Transverse colon (tissue), 4 donors: ENCODE data around the gene LHX2. TPM values are rescaled to one million over a fixed set of nuclear protein-coding genes. Genes with fewer than 3 reads are reported as not detected.

ENCODE experiments used
- DNase-seq: peaks from one replicate; pipeline ENCODE4 v3.0.0-alpha.2; 2019
- H3K27ac ChIP-seq, 4 donors: fragments of 200-600 bp; sonication (generic); 2 replicates each; pipeline ENCODE4 v1.5.1; 2016 to 2018; ENCODE audit warnings: inconsistent platforms in 4 of 4
- H3K27me3 ChIP-seq: fragments of 200-600 bp; sonication (generic); 2 replicates; pipeline ENCODE4 v1.5.1; 2017; ENCODE audit warnings: inconsistent platforms
- H3K36me3 ChIP-seq, 4 donors: fragments of 200-600 bp; sonication (generic); 2 replicates each; pipeline ENCODE4 v1.5.1; 2017 to 2019; ENCODE audit warnings: inconsistent platforms in 4 of 4
- H3K4me1 ChIP-seq, 4 donors: fragments of 200-600 bp; sonication (generic); 2 replicates each; pipeline ENCODE4 v1.5.1; 2017 to 2020; ENCODE audit warnings: inconsistent platforms in 4 of 4
- H3K4me3 ChIP-seq, 4 donors: fragments of 200-600 bp; sonication (generic); 1 replicate in 1 of 4; 2 replicates in 3 of 4; pipeline versions ENCODE4 v1.5.1 to v1.6.1; 2017 to 2019; ENCODE audit warnings: inconsistent platforms in 4 of 4
- H3K9me3 ChIP-seq, 2 donors: fragments of 200-600 bp; sonication (generic); 2 replicates each; pipeline ENCODE4 v1.5.1; 2017 to 2019; ENCODE audit warnings: inconsistent platforms in 2 of 2
- CTCF ChIP-seq, 5 experiments: fragments of 200-600 bp in 3 of 5; fragments of 450-650 bp in 2 of 5; sonication (generic) in 3 of 5; IDR thresholded peaks; 1 replicate in 2 of 5; 2 replicates in 3 of 5; pipeline ENCODE4 v1.5.1; 2016 to 2017; ENCODE audit warnings: antibody characterized with exemption in 5 of 5, inconsistent platforms in 3 of 5, mild to moderate bottlenecking in 2 of 5, moderate library complexity in 1 of 5
- EP300 ChIP-seq: sonication (generic); formaldehyde crosslinking; IDR thresholded peaks from one replicate; pipeline ENCODE4 v1.6.1; 2017; ENCODE audit warnings: antibody characterized with exemption, low read depth
- POLR2A ChIP-seq: fragments of 450-650 bp; IDR thresholded peaks from one replicate; pipeline ENCODE4 v1.6.1; 2016; ENCODE audit warnings: antibody characterized with exemption, mild to moderate bottlenecking, moderate library complexity
- POLR2AphosphoS5 ChIP-seq, 3 donors: sonication (generic); formaldehyde crosslinking; IDR thresholded peaks; one replicate each; pipeline ENCODE4 v1.6.1; 2016; ENCODE audit warnings: antibody characterized with exemption in 3 of 3
- WGBS, 2 donors: methylation state at CpG; one replicate each; pipeline ENCODE4 v1.1.5; 2018; ENCODE audit warnings: low coverage in 1 of 2; 5-methylcytosine and 5-hydroxymethylcytosine counted together
- in situ Hi-C, 4 donors: fragments of 200-750 bp; cut with MboI; loops; one replicate each; pipeline versions ENCODE4 v1.15.0 to v1.15.1; 2017; ENCODE audit warnings: low sequenced_read_pairs in 3 of 4, low pct_ligation_motif_present in 1 of 4, low pct_unique_long_range_greater_than_20kb in 1 of 4
- intact Hi-C: fragments of 100-400 bp; cut with DNase I; formaldehyde crosslinking; loops from one replicate; pipeline ENCODE4 v1.15.1; 2023; ENCODE audit warnings: low total_unique reads
- total RNA-seq, 4 donors: library from RNA; depleted of rRNA; stranded (reverse); fragments of >200 nt; gene quantifications; one replicate each; pipeline ENCODE4 v1.1.0, GENCODE V29; 2016

LHX2 gene
- total RNA-seq, 4 donors from 2014 or later, result not detected

- WGBS, 2 donors, result 12% methylated on average over 64 of the region's 64 CpGs; no CpG with 5 or more reads in 1 of the 2 donors
- H3K4me3 ChIP-seq, result peak overlapping the region in 1 of 4 donors; percentile 34
Observed at GRCh38 chr9:124017929-124018729, 6.6 kb downstream of the LHX2 start.

GRCh38 chr9:124018730-124019697, 7.4 kb downstream of the LHX2 start:
- Histone ChIP-seq H3K4me1 (peaks cover 18 to 35% (median 34%) of the 10 kb centered on the region in 4 donors), H3K27me3 (peaks cover 100% of the 10 kb centered on the region), H3K9me3 (no peaks in the 10 kb centered on the region), H3K4me3 (peak overlapping the region in 1 of 4 donors; percentile 34), H3K27ac (no peak overlapping the region), H3K36me3 (no peaks in the 10 kb centered on the region)
- intact Hi-C loops, result no loop called here
- WGBS, 2 donors, result 11 to 18% methylated on average over 4 to 21 of the region's 21 CpGs
- no peak for DNase-seq
- in situ Hi-C loops, result no loop called here
- TF ChIP-seq POLR2A (no peak), POLR2AphosphoS5 (IDR thresholded peaks at IDR 0.05) (no peak), EP300 (no peak), CTCF (IDR thresholded peaks at IDR 0.05) (no peak)

More at GRCh38 chr9:124017929-124018729, 6.6 kb downstream of the LHX2 start:
- H3K36me3 ChIP-seq, result no peaks in the 10 kb centered on the region
- no peak overlapping the region for H3K27ac ChIP-seq
- intact Hi-C loops (no loop called here), in situ Hi-C loops (no loop called here)
- TF ChIP-seq POLR2AphosphoS5 (IDR thresholded peaks at IDR 0.05), result no peak
- TF ChIP-seq POLR2A, result no peak
- TF ChIP-seq CTCF (IDR thresholded peaks at IDR 0.05), result no peak
- TF ChIP-seq EP300, result no peak
- peaks cover 100% of the 10 kb centered on the region for H3K27me3 ChIP-seq
- H3K4me1 ChIP-seq, result peaks cover 18 to 35% (median 34%) of the 10 kb centered on the region in 4 donors
- no peaks in the 10 kb centered on the region for H3K9me3 ChIP-seq
- no peak for DNase-seq

- intact Hi-C loops (no loop called here), in situ Hi-C loops (no loop called here)
- Histone ChIP-seq H3K27ac (no peak overlapping the region), H3K4me1 (peaks cover 18 to 35% (median 34%) of the 10 kb centered on the region in 4 donors), H3K9me3 (no peaks in the 10 kb centered on the region), H3K27me3 (peaks cover 100% of the 10 kb centered on the region), H3K36me3 (no peaks in the 10 kb centered on the region), H3K4me3 (no peak overlapping the region)
- DNase-seq, result no peak
- 16% methylated on average over 10 to 15 of the region's 15 CpGs for WGBS, 2 donors
- TF ChIP-seq EP300 (no peak), POLR2AphosphoS5 (IDR thresholded peaks at IDR 0.05) (no peak), CTCF (IDR thresholded peaks at IDR 0.05) (no peak), POLR2A (no peak)
Observed at GRCh38 chr9:124019771-124020519, 8.4 kb downstream of the LHX2 start.
